ENCODE data around the gene SGMS1.

Gene SGMS1

GRCh38 chr10:50312464-50313437 lies 311.0 kb downstream of the SGMS1 start:
- TF ChIP-seq CTCF (IDR thresholded peaks at IDR 0.05) = no peak
- Histone ChIP-seq H3K27me3 (no peaks in the 10 kb centered on the region), H3K4me3 (no peak overlapping the region), H3K9me3 (no peaks in the 10 kb centered on the region), H3K27ac (no peak overlapping the region), H3K36me3 (peaks cover 32% of the 10 kb centered on the region in 3 donors), H3K4me1 (peaks cover 0 to 28% (median 2%) of the 10 kb centered on the region in 4 donors)
- intact Hi-C loops (cut with DNase I; ENCODE audit: low total_unique reads) = no loop called here
- no peak for DNase-seq

- no peak overlapping the region for H3K27ac ChIP-seq
- TF ChIP-seq CTCF (IDR thresholded peaks at IDR 0.05) = no peak
- peaks cover 44 to 47% (median 44%) of the 10 kb centered on the region in 3 donors for H3K36me3 ChIP-seq
- no peak overlapping the region for H3K4me3 ChIP-seq
- no peak for DNase-seq
- no peaks in the 10 kb centered on the region for H3K9me3 ChIP-seq
- intact Hi-C loops (cut with DNase I; ENCODE audit: low total_unique reads) = no loop called here
- no peaks in the 10 kb centered on the region for H3K27me3 ChIP-seq
- peaks cover 0 to 12% (median 2%) of the 10 kb centered on the region in 4 donors for H3K4me1 ChIP-seq
Observed at GRCh38 chr10:50310560-50311174, 313.1 kb downstream of the SGMS1 start.

GRCh38 chr10:50309342-50309741 lies 314.4 kb downstream of the SGMS1 start:
- TF ChIP-seq CTCF (IDR thresholded peaks at IDR 0.05) = no peak
- Histone ChIP-seq H3K27ac (no peak overlapping the region), H3K36me3 (peaks cover 44 to 47% (median 44%) of the 10 kb centered on the region in 3 donors), H3K9me3 (no peaks in the 10 kb centered on the region), H3K4me3 (no peak overlapping the region), H3K27me3 (no peaks in the 10 kb centered on the region), H3K4me1 (no peaks in the 10 kb centered on the region)
- DNase-seq = no peak
- intact Hi-C loops (cut with DNase I; ENCODE audit: low total_unique reads) = no loop called here

GRCh38 chr10:50304660-50305059 lies 319.1 kb downstream of the SGMS1 start:
- Histone ChIP-seq H3K27ac (no peak overlapping the region), H3K9me3 (peaks cover 0 to 3% (median 0%) of the 10 kb centered on the region in 3 donors), H3K4me1 (no peaks in the 10 kb centered on the region), H3K36me3 (peaks cover 20 to 32% (median 25%) of the 10 kb centered on the region in 3 donors), H3K4me3 (no peak overlapping the region), H3K27me3 (no peaks in the 10 kb centered on the region)
- TF ChIP-seq CTCF (IDR thresholded peaks at IDR 0.05) = no peak
- intact Hi-C loops (cut with DNase I; ENCODE audit: low total_unique reads) = no loop called here
- no peak for DNase-seq

GRCh38 chr10:50299948-50300669 lies 323.6 kb downstream of the SGMS1 start:
- no peaks in the 10 kb centered on the region for H3K36me3 ChIP-seq
- H3K27me3 ChIP-seq = no peaks in the 10 kb centered on the region
- no peaks in the 10 kb centered on the region for H3K4me1 ChIP-seq
- no peak overlapping the region for H3K4me3 ChIP-seq
- no peak overlapping the region for H3K27ac ChIP-seq
- DNase-seq = no peak
- intact Hi-C loops (cut with DNase I; ENCODE audit: low total_unique reads) = no loop called here
- peaks cover 0 to 3% (median 0%) of the 10 kb centered on the region in 3 donors for H3K9me3 ChIP-seq
- no peak for TF ChIP-seq CTCF (IDR thresholded peaks at IDR 0.05)
